DMS 273 (cell line): ENCODE data around the gene FAM83B.
"Not testable (repeated sequence)": the region's sequence is repeated elsewhere in the genome, so short reads cannot be mapped to it uniquely, and the experiment has no call there.

Experiments used
- DNase-seq: peaks from one replicate; lab custom pipeline; 2025; ENCODE audit not compliant: unreplicated experiment; lab: John Stamatoyannopoulos, UW

The FAM83B gene

DNA sequence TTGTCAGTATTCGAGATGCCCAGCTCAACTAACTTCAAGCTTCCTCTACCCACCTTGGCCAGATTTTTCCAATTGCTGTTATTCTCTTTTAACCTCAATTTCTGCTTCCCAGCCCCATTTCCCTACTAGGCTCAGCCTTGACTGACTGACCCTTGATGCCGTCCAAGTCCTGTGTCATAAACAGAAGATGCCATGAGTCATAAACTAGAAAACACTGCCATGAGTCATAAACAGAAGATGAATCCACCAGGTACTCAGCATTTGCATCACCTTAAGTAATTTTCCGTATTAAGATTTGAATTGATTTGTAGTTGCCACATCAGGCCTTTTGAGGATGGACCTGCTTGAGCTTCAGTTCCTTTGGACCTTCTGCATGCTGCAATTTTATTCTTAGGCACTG is 123.8 kb downstream of the FAM83B start:
- DNase-seq: no peak

DNA sequence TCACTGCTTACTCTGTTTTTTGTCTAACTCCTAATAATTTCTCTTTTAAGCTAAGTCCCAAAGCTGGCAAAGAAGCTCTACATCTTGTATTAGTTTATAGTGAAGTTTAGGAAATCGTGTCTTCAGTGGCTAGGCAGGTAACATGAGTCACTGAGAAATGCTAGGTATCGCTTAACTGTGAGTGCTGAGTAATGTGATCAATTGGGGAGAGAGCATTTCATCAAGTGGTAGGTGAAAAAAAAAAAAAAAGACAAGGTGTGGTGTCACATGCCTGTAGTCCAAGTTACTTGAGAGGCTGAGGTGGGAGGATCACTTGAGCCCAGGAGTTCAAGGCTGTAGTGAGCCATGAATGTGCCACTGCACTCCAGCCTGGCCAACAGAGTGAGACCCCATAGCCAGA is 125.3 kb downstream of the FAM83B start:
- no peak for DNase-seq

DNA sequence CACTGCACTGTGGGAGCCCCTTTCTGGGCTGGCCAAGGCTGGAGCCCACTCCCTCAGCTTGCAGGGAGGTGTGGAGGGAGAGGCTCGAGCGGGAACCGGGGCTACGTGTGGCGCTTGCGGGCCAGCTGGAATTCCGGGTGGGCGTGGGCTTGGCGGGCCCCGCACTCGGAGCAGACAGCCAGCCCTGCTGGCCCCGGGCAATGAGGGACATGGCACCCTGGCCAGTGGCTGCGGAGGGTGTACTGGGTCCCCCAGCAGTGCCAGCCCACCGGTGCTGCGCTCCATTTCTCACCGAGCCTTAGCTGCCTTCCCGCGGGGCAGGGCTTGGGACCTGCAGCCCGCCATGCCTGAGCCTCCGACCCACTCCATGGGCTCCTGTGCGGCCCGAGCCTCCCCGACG is 132.6 kb downstream of the FAM83B start:
- DNase-seq: not testable (repeated sequence)

DNA sequence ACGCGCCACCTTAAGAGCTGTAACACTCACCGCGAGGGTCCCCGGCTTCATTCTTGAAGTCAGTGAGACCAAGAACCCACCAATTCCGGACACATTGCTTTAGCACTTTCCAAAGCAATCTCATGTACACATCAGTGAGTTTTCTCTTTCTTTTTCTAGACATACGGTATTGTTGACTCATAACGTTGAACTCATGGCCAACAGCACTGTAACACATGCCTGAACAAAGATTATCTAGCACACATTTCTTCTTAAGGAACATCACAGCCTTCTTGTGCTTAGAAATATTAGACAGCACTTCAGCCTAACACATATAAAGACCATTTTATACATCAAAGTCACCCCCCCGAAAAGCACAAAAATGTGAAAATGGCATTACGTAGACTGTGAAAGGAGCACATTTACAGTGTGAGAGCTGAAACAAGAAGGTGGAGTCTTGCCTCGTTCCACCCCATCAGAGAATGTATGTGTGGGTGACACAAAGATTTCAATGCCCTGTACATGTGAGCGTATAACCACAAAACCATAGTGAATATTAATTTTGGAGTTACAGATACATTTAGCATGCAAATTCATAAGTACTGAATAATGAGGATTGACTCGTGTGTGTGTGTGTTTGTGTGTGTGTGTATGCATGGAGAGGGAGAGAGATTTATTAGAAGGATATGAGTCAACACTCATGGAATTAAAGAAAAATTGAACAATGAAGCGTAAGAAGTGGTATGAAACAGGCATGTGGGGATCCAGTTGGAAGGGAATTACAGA is 134.1 kb downstream of the FAM83B start:
- no peak for DNase-seq

DNA sequence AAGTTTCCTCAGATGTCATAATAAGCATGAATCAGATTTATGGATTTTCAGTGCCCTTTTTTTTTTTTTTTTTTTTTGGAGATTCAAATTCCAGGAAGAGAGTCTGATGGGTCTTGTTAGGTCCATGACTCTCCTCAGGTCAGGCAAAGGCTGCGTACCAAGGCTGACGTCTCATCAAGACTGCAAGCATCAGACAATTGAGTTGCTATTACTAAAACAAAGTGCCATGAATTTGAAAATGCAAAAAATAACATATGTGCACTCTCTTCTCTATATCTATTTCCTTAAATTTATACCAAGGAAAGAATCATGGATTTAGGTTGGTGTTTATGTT is 134.7 kb downstream of the FAM83B start:
- no peak for DNase-seq

DNA sequence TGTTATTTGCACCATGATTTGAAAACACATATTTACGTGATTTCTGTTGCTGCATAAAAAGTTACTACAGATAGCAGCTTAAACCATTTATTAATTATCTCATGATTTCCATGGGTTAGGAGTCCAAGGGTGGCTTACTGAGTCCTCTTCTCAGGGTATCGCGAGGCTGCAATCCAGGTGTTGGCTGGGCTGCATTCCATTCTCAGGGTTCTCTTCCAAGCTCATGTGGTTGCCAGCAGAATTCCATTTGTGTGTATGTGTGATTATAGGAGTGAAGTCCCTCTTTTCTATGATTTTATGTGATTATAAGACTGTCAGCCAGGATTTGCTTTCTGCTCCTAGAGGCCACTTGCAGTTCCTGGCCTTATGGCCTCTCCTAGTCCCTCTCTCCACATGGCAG is 135.1 kb downstream of the FAM83B start:
- no peak for DNase-seq

DNA sequence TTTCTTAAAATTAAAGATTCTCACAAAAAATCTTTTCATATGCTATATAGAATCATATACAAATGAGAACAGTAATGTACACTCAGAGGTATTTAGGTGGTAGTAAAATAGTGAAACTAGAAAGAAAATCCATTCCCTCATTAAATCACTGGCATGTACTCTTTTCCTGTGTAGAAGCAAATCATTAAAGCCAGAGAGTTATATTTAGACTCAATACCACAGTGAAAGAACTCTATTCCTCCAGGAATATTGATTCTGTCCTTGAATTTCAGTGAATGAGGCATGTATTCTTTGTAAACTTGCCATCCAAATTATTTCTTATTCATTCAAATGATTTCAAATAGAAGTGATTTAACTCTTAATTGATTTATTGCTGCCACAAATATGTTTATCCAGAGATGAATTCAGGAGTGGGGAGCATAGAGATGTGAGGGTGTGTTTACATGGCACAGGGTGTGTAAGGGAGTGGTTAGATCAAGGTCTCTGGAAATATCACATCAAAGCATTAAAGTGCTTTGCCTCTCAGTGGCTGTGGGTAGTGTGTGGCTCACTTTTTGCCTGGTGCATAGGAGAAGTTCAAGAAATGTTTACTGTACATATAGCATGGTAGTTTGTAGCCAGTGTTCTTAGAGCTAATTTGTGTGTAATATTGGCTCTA is 141.2 kb downstream of the FAM83B start:
- no peak for DNase-seq

DNA sequence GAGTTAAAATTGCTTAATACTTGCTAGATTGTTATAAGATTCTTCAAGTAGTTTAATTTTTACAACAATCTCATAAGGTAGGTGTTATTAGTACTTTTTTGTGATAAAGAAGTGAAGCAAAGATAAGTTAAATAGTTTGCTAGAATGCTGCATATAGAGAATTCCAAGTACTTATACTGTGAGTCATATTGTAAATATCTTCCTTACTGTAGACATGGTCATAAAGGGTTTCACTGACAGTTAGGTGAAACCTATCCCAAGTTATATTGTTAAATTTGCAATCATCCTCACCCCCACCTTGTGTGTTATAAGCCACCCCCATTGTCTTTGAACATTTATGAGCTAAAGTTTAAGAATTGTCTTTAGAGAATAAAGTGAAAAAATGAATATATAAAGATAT is 142.0 kb downstream of the FAM83B start:
- DNase-seq: no peak

DNA sequence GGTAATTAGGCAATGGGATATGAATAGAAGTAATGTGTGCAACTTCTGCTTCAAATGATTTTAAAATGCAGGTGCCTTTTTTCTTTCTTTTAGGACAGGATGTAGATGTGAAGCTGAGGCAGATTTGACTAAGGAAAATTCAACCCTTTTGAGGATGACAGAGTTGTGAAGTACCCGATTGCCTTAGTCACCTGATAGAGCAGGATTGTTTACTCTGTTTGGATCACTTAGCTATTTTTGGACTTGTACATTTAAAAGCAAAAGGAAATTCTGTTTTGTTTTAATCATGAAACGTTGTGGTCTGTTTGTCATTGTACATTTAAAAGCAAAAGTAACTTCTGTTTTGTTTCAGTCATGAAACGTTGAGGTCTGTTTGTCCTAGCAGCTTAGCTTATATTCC is 143.4 kb downstream of the FAM83B start:
- DNase-seq: no peak
